Measurements from ENCODE around the gene ZMYND15.

The ZMYND15 gene

DNA sequence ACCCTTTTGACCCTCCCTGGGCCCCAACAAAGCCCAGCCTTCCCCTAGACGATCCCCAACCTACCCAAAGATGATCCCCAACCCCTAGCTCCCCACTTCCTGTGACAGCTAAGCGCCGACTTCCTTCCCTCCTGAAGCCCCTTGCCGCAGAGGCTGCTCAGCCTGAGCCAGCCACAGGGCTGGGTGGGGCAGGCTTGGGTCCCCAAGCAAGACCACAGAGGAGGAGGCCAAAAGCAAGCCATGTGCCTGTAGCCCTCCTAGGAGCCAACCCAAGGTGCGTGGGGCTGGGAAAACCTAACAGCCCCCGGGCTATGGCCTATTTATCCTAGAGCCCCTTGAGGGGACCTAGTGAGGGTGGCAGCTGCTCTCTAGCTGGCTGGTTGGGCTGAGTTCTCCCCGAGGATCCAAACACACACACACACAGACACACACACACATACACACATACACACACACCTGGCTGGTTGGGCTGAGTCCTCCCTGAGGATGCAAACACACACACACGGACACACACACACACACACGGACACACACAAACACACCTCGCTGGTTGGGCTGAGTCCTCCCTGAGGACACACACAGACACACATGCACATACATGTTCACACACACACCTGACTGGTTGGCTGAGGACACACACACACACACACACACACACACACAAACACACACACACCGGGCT lies 24.4 kb upstream of the ZMYND15 start:
- no peak for DNase-seq (ENCODE audit: low spot score)

DNA sequence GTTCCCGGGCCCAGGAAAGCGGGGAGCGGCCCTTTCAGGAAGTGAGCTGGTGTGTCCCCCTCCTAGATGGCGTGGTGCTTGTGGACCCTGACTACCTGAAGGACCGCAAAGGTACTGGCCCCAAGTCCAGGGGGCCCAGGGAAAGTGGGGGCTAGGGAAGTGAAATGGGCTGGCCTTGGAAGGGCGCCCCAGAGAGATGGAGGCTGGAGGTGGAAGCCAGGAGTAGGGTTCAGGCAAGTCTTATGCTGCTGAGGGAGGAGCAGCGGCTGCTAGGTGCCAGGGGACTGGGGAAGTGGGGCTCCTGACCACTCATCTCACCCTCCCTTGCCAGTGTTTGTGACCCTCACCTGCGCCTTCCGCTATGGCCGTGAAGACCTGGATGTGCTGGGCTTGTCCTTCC lies 23.6 kb upstream of the ZMYND15 start:
- no peak for DNase-seq (ENCODE audit: low spot score)

DNA sequence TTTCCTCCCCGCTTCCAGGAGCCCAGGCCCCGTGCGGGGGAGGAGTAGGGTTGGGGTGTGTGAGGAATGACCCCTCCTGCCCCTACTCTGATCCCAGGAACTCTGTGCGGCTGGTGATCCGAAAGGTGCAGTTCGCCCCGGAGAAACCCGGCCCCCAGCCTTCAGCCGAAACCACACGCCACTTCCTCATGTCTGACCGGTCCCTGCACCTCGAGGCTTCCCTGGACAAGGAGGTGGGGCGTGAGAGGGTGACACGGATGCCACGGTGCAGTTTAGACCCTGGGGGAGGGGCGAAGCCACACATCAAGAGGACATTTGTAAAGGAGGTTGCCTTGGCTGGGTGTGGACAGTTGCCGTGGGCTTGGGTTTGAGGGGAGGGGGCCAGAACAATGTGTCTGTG lies 21.8 kb upstream of the ZMYND15 start:
- DNase-seq (ENCODE audit: low spot score) = no peak

GRCh38 chr17:4718276-4718675 lies 21.4 kb upstream of the ZMYND15 start:
- DNase-seq (ENCODE audit: low spot score) = no peak

DNA sequence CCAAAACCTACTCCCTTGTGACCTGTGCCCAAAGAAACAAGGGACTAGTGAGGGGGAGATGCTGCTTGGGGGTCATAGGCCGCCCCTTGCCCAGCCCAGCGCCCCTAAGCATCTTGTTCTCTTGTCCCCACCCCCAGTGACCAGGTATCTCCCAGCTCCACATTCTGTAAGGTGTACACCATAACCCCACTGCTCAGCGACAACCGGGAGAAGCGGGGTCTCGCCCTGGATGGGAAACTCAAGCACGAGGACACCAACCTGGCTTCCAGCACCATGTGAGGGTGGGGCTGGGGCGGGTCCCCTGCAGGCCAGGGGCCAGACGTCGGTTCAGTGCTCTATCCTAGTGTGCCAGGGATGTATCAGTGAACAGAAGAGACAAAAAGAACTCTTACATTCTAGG lies 20.5 kb upstream of the ZMYND15 start:
- no peak for DNase-seq (ENCODE audit: low spot score)

GRCh38 chr17:4719684-4720221 lies 19.9 kb upstream of the ZMYND15 start:
- no peak for DNase-seq (ENCODE audit: low spot score)

DNA sequence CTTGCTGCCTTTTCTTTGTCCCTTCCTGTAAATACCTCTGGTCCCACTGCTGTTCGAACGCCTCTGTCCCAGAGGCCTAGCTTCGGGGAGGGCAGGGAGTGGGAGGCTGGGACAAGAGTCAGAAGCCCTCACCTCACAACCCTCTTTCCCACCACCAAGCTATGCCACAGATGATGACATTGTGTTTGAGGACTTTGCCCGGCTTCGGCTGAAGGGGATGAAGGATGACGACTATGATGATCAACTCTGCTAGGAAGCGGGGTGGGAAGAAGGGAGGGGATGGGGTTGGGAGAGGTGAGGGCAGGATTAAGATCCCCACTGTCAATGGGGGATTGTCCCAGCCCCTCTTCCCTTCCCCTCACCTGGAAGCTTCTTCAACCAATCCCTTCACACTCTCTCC lies 18.8 kb upstream of the ZMYND15 start:
- DNase-seq (ENCODE audit: low spot score) = no peak

GRCh38 chr17:4721203-4722135 lies 18.2 kb upstream of the ZMYND15 start:
- no peak for DNase-seq (ENCODE audit: low spot score)

- DNase-seq (ENCODE audit: low spot score) = no peak
Measured at GRCh38 chr17:4722678-4723240, 16.9 kb upstream of the ZMYND15 start.

- no peak for DNase-seq (ENCODE audit: low spot score)
Measured at GRCh38 chr17:4724650-4725049, 15.0 kb upstream of the ZMYND15 start.

- DNase-seq (ENCODE audit: low spot score) = no peak
Measured at GRCh38 chr17:4725646-4726310, 13.9 kb upstream of the ZMYND15 start.

DNA sequence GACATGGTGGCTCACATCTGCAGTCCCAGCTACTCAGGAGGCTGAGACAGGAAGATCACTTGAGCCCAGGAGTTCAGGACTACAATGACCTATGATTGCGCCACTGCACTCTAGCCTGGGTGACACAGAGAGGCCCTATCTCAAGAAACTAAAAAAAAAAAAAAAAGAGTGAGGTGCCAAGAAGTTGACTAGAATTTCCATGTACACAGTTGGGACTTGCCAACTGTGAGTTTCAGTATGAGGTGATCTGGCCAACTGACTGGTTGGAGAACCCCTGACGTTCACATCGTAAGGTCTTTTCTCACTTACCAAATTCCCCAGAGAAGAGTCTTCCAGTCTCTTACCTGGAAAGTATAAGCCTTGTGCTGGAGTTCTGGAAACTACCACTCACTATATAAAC lies 11.5 kb upstream of the ZMYND15 start:
- DNase-seq (ENCODE audit: low spot score) = no peak

GRCh38 chr17:4733073-4733531 lies 6.5 kb upstream of the ZMYND15 start:
- DNase-seq (ENCODE audit: low spot score) = no peak

DNA sequence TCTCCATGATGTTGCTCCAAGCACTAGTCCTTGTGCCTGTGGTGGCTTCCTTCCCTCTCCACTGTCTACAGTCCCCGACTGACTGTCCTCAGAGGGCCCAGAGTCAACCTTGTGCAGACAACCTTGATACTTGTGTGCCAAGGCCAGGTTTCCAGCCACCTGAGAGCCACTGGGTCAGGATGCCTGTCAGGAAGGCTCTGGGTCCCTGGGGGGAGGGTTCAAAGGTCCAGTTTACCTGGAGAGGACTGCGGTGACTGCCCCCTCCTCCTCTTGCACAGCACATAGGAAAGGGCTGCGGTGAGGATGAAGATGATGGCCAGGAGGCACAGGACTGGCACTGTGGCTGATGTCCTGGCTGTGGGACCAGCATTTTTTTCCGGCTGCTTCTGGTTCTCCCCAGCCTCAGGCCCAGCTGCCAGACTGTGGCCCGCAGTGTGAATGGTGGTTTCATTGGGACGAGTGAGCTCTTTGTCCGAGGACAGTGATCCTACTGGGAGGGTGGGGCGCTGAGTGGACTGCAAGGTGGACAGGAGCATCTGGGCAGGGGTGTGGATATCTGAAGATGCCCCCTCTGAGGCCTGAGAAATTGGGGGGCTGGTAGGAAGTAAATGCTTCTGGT lies 4.7 kb upstream of the ZMYND15 start:
- DNase-seq (ENCODE audit: low spot score) = no peak

GRCh38 chr17:4735876-4736651 lies 3.6 kb upstream of the ZMYND15 start:
- no peak for DNase-seq (ENCODE audit: low spot score)

DNA sequence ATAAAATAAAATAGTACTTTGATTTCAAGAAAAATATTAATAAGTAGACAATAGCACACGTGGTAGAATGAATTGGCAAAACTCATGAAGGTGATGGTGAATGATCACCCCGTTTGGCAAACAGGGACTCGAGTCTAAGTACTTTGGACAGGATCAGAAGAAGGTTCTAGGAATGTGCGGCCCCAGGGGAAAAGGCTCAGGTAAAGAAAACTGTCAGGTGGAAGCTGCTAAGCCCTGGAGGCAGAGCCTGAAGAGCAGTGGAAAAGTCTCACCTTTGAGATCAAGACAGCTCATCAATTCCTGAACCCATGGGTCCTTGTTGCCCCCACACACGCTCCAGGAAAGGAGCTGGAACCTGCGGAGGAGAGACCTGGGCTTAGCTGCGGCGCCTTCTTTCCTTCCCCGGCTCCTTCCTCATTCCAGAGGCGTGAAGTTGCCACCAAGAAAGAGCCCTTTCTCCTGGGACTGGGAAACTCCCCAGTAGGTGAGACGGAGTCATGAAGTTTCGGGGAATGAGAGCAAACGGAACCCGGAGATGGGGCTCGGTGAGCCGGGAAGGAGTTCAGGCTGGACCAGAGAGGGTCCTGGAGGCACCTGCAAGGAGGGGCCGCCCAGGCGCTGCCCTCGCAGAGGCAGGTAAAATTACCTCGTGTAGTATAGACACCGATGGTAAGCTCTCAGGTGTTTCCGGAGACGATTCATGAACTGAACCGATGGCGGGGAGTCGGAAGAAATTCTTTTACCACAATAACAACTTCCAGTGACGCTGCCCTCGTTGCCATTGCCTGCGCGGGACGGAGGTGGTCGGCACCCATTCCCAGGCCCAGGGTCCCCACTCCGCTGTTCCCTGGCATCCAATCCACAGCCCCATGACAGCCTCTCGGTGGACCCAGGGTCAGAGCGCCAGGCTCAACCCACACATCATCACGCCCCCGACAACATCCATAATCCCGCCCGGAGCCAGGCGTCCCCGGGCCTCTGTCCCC lies 1.2 kb upstream of the ZMYND15 start:
- no peak for DNase-seq (ENCODE audit: low spot score)

GRCh38 chr17:4740025-4740351 lies 355 bp downstream of the ZMYND15 start:
- DNase-seq (ENCODE audit: low spot score) = no peak

GRCh38 chr17:4740584-4740983 lies 951 bp downstream of the ZMYND15 start:
- DNase-seq (ENCODE audit: low spot score) = no peak

DNA sequence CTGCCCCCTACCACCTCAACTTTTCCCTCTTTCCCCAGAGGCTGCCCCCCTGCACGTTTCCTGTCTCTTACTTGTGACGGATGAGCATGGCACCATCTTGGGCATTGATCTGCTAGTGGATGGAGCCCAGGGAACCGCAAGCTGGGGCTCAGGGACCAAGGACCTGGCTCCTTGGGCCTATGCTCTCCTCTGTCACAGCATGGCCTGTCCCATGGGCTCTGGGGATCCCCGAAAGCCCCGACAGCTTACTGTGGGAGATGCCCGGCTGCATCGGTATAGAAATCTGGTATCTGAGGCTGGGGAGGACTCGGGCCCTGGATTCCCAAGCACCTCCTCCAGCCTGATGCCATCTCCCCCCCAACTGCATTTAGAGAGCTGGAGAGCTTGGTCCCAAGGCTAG lies 1.9 kb downstream of the ZMYND15 start:
- no peak for DNase-seq (ENCODE audit: low spot score)

GRCh38 chr17:4742133-4742532 lies 2.5 kb downstream of the ZMYND15 start:
- no peak for DNase-seq (ENCODE audit: low spot score)

All from putamen (tissue), 1 donor.